ENCODE data around the gene GAMT.

Gene GAMT

GRCh38 chr19:1363599-1363998 is 37.7 kb downstream of the GAMT start:
- DNase-seq: no peak

- no peak for DNase-seq
Observed at GRCh38 chr19:1362387-1363257, 38.7 kb downstream of the GAMT start.

GRCh38 chr19:1361601-1362386 is 39.5 kb downstream of the GAMT start:
- no peak for DNase-seq

- DNase-seq: no peak
Observed at GRCh38 chr19:1360818-1361461, 40.4 kb downstream of the GAMT start.

GRCh38 chr19:1360126-1360817 is 41.1 kb downstream of the GAMT start:
- no peak for DNase-seq

GRCh38 chr19:1357531-1358109 is 43.7 kb downstream of the GAMT start:
- DNase-seq: no peak

GRCh38 chr19:1356508-1356865 is 44.9 kb downstream of the GAMT start:
- DNase-seq: no peak

GRCh38 chr19:1355568-1356507 is 45.5 kb downstream of the GAMT start:
- no peak for DNase-seq

GRCh38 chr19:1354970-1355567 is 46.3 kb downstream of the GAMT start:
- no peak for DNase-seq

GRCh38 chr19:1353144-1353543 is 48.2 kb downstream of the GAMT start:
- DNase-seq: no peak

GRCh38 chr19:1351381-1351851 is 49.9 kb downstream of the GAMT start:
- no peak for DNase-seq

GRCh38 chr19:1350867-1351266 is 50.5 kb downstream of the GAMT start:
- DNase-seq: no peak

- DNase-seq: no peak
Observed at GRCh38 chr19:1349211-1349610, 52.1 kb downstream of the GAMT start.

All from activated gamma-delta T cell (primary cell).